PC-9 (cell line): ENCODE results near the gene RBM33.

Experiments used
- CTCF ChIP-seq: fragments of 200-600 bp; sonication (generic); conservative IDR thresholded peaks from 2 replicates; pipeline ENCODE4 v1.6.1; 2017; ENCODE audit warnings: mixed run types, antibody characterized with exemption, mild to moderate bottlenecking, moderate library complexity
- EZH2 ChIP-seq: fragments of 200-600 bp; sonication (generic); IDR thresholded peaks from 2 replicates; pipeline ENCODE4 v1.8.0; 2017; ENCODE audit warnings: antibody characterized with exemption, low read depth

DNA sequence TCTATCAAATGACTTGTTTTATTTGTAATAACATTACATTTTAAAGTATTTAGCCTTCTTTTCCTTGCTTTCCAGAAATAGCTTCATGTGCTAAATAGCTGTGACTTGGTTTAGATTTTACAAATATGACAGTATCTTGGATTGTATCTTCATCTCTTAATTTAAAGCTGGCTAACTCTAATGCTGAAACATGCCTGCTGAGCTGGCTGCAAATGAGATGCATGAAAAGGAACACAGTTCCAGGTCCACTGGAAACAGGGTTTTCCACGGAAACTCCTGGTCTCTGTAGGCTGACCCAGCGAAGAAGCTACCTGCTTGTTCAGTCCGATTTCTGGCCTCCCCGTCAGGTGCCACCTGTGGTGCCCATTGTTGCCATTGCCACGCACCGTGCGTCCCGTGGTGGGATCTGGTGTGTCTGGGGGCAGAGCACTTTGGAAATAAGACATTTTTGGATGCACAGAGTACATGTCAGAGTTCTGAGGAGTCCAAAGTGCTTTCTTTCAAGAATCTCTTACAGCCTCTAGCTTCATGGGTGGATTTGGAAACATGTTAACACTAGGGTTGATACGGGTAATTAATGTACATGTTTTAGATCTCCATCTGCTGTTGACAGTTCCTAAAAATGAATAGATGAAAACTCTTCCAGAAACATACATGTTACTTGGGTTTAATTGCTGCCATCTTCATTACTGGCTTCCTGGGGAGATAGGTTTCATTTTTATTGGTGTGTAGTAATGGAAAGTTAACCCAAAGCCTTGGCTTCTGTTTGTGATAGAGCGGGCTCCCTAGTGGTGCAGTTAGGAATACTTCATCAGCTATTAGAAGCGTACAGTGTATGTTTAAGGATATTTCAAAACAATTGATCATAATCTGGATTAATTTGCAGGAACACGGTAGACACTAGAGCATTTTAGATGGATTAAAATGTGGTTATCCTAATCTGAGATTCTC lies 122.8 kb downstream of the RBM33 start:
- TF ChIP-seq CTCF: no peak
- no peak for TF ChIP-seq EZH2
